Thyroid gland (tissue), 4 donors: ENCODE measurements around the gene GPC6. TPM values are rescaled to one million over a fixed set of nuclear protein-coding genes. Genes with fewer than 3 reads are reported as not detected.

Experiments used
- DNase-seq, 2 donors: peaks; one replicate each; pipeline ENCODE4 v3.0.0-alpha.2; 2019
- H3K27ac ChIP-seq, 3 donors: fragments of 200-600 bp; sonication (generic); 1 replicate in 2 of 3; 2 replicates in 1 of 3; pipeline ENCODE4 v1.5.1; 2016 to 2019; ENCODE audit warnings: mild to moderate bottlenecking in 1 of 3, moderate library complexity in 1 of 3
- H3K27me3 ChIP-seq: fragments of 200-600 bp; sonication (generic); one replicate; pipeline ENCODE4 v1.5.1; 2019
- H3K36me3 ChIP-seq, 2 donors: fragments of 200-600 bp; sonication (generic); one replicate each; pipeline ENCODE4 v1.5.1; 2016 to 2019
- H3K4me1 ChIP-seq, 2 donors: fragments of 200-600 bp; sonication (generic); one replicate each; pipeline ENCODE4 v1.5.1; 2017 to 2019
- H3K4me3 ChIP-seq, 3 donors: fragments of 200-600 bp; sonication (generic); replicated peaks in 1 of 3; 1 replicate in 2 of 3; 2 replicates in 1 of 3; pipeline ENCODE4 v1.5.1; 2016; ENCODE audit warnings: mild to moderate bottlenecking in 1 of 3
- H3K9me3 ChIP-seq: fragments of 200-600 bp; sonication (generic); one replicate; pipeline ENCODE4 v1.5.1; 2017
- CTCF ChIP-seq, 6 experiments: fragments of 200-600 bp in 3 of 6; fragments of 450-650 bp in 3 of 6; sonication (generic) in 3 of 6; IDR thresholded peaks; one replicate each; pipeline ENCODE4 v1.5.1; 2016 to 2019; ENCODE audit warnings: antibody characterized with exemption in 6 of 6, mild to moderate bottlenecking in 2 of 6, inconsistent platforms in 1 of 6, moderate library complexity in 1 of 6
- POLR2A ChIP-seq, 2 donors: fragments of 450-650 bp; IDR thresholded peaks; one replicate each; pipeline ENCODE4 v1.6.1; 2017; ENCODE audit warnings: antibody characterized with exemption in 2 of 2, mild to moderate bottlenecking in 2 of 2, moderate library complexity in 1 of 2
- WGBS, 2 donors: methylation state at CpG; one replicate each; pipeline ENCODE4 v1.1.5; 2017; 5-methylcytosine and 5-hydroxymethylcytosine counted together
- intact Hi-C: fragments of 100-400 bp; cut with DNase I; formaldehyde crosslinking; loops from one replicate; pipeline ENCODE4 v1.15.1; 2023
- total RNA-seq, 4 donors: library from RNA; depleted of rRNA; stranded (reverse); fragments of >200 nt; gene quantifications; one replicate each; pipeline ENCODE4 v1.2.3, GENCODE V29; 2016

GPC6 gene
- total RNA-seq, 4 donors from 2014 or later, result 2.8 to 13.4 (median 7.5) TPM

GRCh38 chr13:93345024-93345423, 118.4 kb downstream of the GPC6 start:
- H3K27ac ChIP-seq, result no peak overlapping the region
- H3K27me3 ChIP-seq, result no peaks in the 10 kb centered on the region
- H3K9me3 ChIP-seq, result no peaks in the 10 kb centered on the region
- TF ChIP-seq POLR2A (IDR thresholded peaks at IDR 0.05) (no peak), CTCF (IDR thresholded peaks at IDR 0.05) (no peak)
- H3K4me3 ChIP-seq, result no peak overlapping the region
- H3K4me1 ChIP-seq, result no peaks in the 10 kb centered on the region
- intact Hi-C loops, result no loop called here
- H3K36me3 ChIP-seq, result no peaks in the 10 kb centered on the region
- no peak for DNase-seq

- H3K27ac ChIP-seq, result no peak overlapping the region
- H3K4me3 ChIP-seq, result no peak overlapping the region
- TF ChIP-seq POLR2A (IDR thresholded peaks at IDR 0.05) (no peak), CTCF (IDR thresholded peaks at IDR 0.05) (no peak)
- no peaks in the 10 kb centered on the region for H3K36me3 ChIP-seq
- no peak for DNase-seq
- intact Hi-C loops, result no loop called here
- no peaks in the 10 kb centered on the region for H3K27me3 ChIP-seq
- WGBS, 2 donors, result 44 to 49% methylated on average over 2 of the region's 2 CpGs
- H3K4me1 ChIP-seq, result no peaks in the 10 kb centered on the region
- no peaks in the 10 kb centered on the region for H3K9me3 ChIP-seq
These were observed 119.2 kb downstream of the GPC6 start for GRCh38 chr13:93345770-93346169.

- intact Hi-C loops, result no loop called here
- no peak for TF ChIP-seq CTCF (IDR thresholded peaks at IDR 0.05)
- no peak for TF ChIP-seq POLR2A (IDR thresholded peaks at IDR 0.05)
- H3K9me3 ChIP-seq, result no peaks in the 10 kb centered on the region
- H3K4me1 ChIP-seq, result no peaks in the 10 kb centered on the region
- WGBS, 2 donors, result 70 to 76% methylated on average over 4 of the region's 4 CpGs
- H3K4me3 ChIP-seq, result no peak overlapping the region
- no peaks in the 10 kb centered on the region for H3K36me3 ChIP-seq
- H3K27ac ChIP-seq, result no peak overlapping the region
- no peak for DNase-seq
- H3K27me3 ChIP-seq, result no peaks in the 10 kb centered on the region
These were observed 126.0 kb downstream of the GPC6 start for GRCh38 chr13:93352616-93353015.

- 83 to 91% methylated on average over 3 of the region's 3 CpGs for WGBS, 2 donors
- no peaks in the 10 kb centered on the region for H3K27me3 ChIP-seq
- TF ChIP-seq CTCF (IDR thresholded peaks at IDR 0.05) (no peak), POLR2A (IDR thresholded peaks at IDR 0.05) (no peak)
These were observed 128.5 kb downstream of the GPC6 start for GRCh38 chr13:93355094-93355493.

GRCh38 chr13:93356469-93356868, 129.9 kb downstream of the GPC6 start:
- Histone ChIP-seq H3K4me1 (no peaks in the 10 kb centered on the region), H3K4me3 (no peak overlapping the region), H3K9me3 (no peaks in the 10 kb centered on the region), H3K36me3 (no peaks in the 10 kb centered on the region), H3K27me3 (no peaks in the 10 kb centered on the region), H3K27ac (no peak overlapping the region)
- no peak for DNase-seq
- WGBS, 2 donors, result 85 to 98% methylated on average over 3 of the region's 3 CpGs
- TF ChIP-seq POLR2A (IDR thresholded peaks at IDR 0.05), result no peak
- TF ChIP-seq CTCF (IDR thresholded peaks at IDR 0.05), result no peak
- intact Hi-C loops, result no loop called here

More at GRCh38 chr13:93355094-93355493, 128.5 kb downstream of the GPC6 start:
- Histone ChIP-seq H3K4me1 (no peaks in the 10 kb centered on the region), H3K27ac (no peak overlapping the region), H3K4me3 (no peak overlapping the region), H3K36me3 (no peaks in the 10 kb centered on the region), H3K9me3 (no peaks in the 10 kb centered on the region)
- intact Hi-C loops, result no loop called here
- no peak for DNase-seq
